ENCODE results near the gene LMAN2. TPM values are rescaled to one million over a fixed set of nuclear protein-coding genes. Genes with fewer than 3 reads are reported as not detected.

Gene LMAN2
- total RNA-seq, 1 experiment from 2014 or later, result 128 TPM

DNA sequence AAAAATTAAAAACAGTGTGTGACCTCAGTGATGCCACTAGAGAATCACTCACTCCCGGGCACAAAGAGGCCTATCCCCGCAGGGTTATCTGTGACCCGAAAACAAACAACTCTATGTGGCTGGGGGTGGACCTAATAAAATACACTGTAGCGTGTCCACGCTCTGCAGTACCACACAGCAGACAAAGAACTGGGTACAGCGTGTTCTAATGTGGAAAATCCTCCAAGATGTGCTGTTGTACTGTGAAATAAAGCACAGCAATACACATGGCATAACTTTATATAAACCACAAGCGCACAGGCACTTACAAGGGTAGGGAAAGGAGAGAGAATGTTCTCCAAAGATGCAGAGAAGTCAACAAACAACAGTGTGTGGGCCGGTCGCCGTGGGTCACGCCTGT, 24.6 kb upstream of the LMAN2 start:
- intact Hi-C loops (cut with micrococcal nuclease), result no loop called here
- no peaks in the 10 kb centered on the region for H3K9me2 ChIP-seq (ENCODE audit: insufficient read depth)
- H3K27ac ChIP-seq (ENCODE audit: low read depth, low read length), result no peak overlapping the region
- H4K20me1 ChIP-seq (ENCODE audit: insufficient read depth), result no peaks in the 10 kb centered on the region
- H3K27me3 ChIP-seq (ENCODE audit: insufficient read depth, low read length), result no peaks in the 10 kb centered on the region
- ChIA-PET CTCF (interaction anchor here (1.4 kb wide), 1 partner anchor 14 kb away, joined by 3 read pairs; no protein-coding TSS in a partner anchor), POLR2A (no interaction called here), RAD21 (ENCODE audit: low non-redundant PET in 1 of 2, low total read pairs in 2 of 2, uncharacterized antibody in 2 of 2, unreplicated experiment in 2 of 2) (no interaction called here)
- H3K4me3 ChIP-seq (replicated peaks in 1 of 2; ENCODE audit: low read depth in 1 of 2, low read length in 2 of 2), result no peak overlapping the region
- no peak overlapping the region for H3K9ac ChIP-seq (ENCODE audit: low read length)
- peaks cover 0 to 21% of the 10 kb centered on the region in 2 experiments; a peak in 1 of 4 replicates for H3K4me1 ChIP-seq (ENCODE audit: control insufficient read depth in 1 of 2, insufficient read depth in 2 of 2, low read length in 2 of 2)
- ATAC-seq (no peak), DNase-seq (ENCODE audit: low read depth, low spot score) (no peak)
- H2AFZ ChIP-seq (ENCODE audit: low read depth, low read length, poor library complexity, severe bottlenecking), result no peak overlapping the region
- H3K36me3 ChIP-seq (ENCODE audit: control insufficient read depth in 1 of 2, insufficient read depth in 2 of 2, low read length in 2 of 2), result no peaks in the 10 kb centered on the region
- TF ChIP-seq RAD21 (IDR thresholded peaks at IDR 0.05; ENCODE audit: low read depth), result no peak
- no peak for TF ChIP-seq TCF7L2 (IDR thresholded peaks at IDR 0.05; ENCODE audit: borderline replicate concordance, extremely low read depth, insufficient read depth, insufficient read length)
- no peak for TF ChIP-seq FOSL1 (IDR thresholded peaks at IDR 0.05; ENCODE audit: low read depth)
- TF ChIP-seq, protein P1, sequence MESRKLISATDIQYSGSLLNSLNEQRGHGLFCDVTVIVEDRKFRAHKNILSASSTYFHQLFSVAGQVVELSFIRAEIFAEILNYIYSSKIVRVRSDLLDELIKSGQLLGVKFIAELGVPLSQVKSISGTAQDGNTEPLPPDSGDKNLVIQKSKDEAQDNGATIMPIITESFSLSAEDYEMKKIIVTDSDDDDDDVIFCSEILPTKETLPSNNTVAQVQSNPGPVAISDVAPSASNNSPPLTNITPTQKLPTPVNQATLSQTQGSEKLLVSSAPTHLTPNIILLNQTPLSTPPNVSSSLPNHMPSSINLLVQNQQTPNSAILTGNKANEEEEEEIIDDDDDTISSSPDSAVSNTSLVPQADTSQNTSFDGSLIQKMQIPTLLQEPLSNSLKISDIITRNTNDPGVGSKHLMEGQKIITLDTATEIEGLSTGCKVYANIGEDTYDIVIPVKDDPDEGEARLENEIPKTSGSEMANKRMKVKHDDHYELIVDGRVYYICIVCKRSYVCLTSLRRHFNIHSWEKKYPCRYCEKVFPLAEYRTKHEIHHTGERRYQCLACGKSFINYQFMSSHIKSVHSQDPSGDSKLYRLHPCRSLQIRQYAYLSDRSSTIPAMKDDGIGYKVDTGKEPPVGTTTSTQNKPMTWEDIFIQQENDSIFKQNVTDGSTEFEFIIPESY (IDR thresholded peaks at IDR 0.05; ENCODE audit: extremely low read depth, insufficient replicate concordance, low read length), result no peak
- TF ChIP-seq ELF1 (IDR thresholded peaks at IDR 0.05; ENCODE audit: borderline replicate concordance, low read depth), result no peak
- TF ChIP-seq YY1 (IDR thresholded peaks at IDR 0.05; ENCODE audit: extremely low read depth, insufficient replicate concordance, low read depth, low read length), result no peak
- no peak for TF ChIP-seq ZFX (IDR thresholded peaks at IDR 0.05)
- no peak for TF ChIP-seq JUND (IDR thresholded peaks at IDR 0.05)
- no peak for TF ChIP-seq EZH2phosphoT487 (IDR thresholded peaks at IDR 0.05; ENCODE audit: borderline replicate concordance)
- no peak for TF ChIP-seq POLR2A (IDR thresholded peaks at IDR 0.05; ENCODE audit: borderline replicate concordance, extremely low read depth, insufficient read depth, insufficient read length)
- TF ChIP-seq EZH2 (IDR thresholded peaks at IDR 0.05), result no peak
- TF ChIP-seq, protein P2, sequence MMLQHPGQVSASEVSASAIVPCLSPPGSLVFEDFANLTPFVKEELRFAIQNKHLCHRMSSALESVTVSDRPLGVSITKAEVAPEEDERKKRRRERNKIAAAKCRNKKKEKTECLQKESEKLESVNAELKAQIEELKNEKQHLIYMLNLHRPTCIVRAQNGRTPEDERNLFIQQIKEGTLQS (IDR thresholded peaks at IDR 0.05), result no peak
- TF ChIP-seq SIN3A (IDR thresholded peaks at IDR 0.05; ENCODE audit: low read depth), result no peak
- no peak for TF ChIP-seq SRF (IDR thresholded peaks at IDR 0.05; ENCODE audit: low read depth)
- TF ChIP-seq, protein P3, sequence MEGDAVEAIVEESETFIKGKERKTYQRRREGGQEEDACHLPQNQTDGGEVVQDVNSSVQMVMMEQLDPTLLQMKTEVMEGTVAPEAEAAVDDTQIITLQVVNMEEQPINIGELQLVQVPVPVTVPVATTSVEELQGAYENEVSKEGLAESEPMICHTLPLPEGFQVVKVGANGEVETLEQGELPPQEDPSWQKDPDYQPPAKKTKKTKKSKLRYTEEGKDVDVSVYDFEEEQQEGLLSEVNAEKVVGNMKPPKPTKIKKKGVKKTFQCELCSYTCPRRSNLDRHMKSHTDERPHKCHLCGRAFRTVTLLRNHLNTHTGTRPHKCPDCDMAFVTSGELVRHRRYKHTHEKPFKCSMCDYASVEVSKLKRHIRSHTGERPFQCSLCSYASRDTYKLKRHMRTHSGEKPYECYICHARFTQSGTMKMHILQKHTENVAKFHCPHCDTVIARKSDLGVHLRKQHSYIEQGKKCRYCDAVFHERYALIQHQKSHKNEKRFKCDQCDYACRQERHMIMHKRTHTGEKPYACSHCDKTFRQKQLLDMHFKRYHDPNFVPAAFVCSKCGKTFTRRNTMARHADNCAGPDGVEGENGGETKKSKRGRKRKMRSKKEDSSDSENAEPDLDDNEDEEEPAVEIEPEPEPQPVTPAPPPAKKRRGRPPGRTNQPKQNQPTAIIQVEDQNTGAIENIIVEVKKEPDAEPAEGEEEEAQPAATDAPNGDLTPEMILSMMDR (IDR thresholded peaks at IDR 0.05 in 2 of 3, conservative IDR thresholded peaks at IDR 0.05 in 1 of 3; ENCODE audit: borderline replicate concordance in 1 of 3, insufficient read depth in 1 of 3, low read depth in 2 of 3, low read length in 2 of 3), result no peak
- TF ChIP-seq POLR2AphosphoS5 (IDR thresholded peaks at IDR 0.05; ENCODE audit: low read depth, low read length), result no peak
- TF ChIP-seq, protein P4, sequence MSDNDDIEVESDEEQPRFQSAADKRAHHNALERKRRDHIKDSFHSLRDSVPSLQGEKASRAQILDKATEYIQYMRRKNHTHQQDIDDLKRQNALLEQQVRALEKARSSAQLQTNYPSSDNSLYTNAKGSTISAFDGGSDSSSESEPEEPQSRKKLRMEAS (IDR thresholded peaks at IDR 0.05), result no peak
- TF ChIP-seq, protein P5, sequence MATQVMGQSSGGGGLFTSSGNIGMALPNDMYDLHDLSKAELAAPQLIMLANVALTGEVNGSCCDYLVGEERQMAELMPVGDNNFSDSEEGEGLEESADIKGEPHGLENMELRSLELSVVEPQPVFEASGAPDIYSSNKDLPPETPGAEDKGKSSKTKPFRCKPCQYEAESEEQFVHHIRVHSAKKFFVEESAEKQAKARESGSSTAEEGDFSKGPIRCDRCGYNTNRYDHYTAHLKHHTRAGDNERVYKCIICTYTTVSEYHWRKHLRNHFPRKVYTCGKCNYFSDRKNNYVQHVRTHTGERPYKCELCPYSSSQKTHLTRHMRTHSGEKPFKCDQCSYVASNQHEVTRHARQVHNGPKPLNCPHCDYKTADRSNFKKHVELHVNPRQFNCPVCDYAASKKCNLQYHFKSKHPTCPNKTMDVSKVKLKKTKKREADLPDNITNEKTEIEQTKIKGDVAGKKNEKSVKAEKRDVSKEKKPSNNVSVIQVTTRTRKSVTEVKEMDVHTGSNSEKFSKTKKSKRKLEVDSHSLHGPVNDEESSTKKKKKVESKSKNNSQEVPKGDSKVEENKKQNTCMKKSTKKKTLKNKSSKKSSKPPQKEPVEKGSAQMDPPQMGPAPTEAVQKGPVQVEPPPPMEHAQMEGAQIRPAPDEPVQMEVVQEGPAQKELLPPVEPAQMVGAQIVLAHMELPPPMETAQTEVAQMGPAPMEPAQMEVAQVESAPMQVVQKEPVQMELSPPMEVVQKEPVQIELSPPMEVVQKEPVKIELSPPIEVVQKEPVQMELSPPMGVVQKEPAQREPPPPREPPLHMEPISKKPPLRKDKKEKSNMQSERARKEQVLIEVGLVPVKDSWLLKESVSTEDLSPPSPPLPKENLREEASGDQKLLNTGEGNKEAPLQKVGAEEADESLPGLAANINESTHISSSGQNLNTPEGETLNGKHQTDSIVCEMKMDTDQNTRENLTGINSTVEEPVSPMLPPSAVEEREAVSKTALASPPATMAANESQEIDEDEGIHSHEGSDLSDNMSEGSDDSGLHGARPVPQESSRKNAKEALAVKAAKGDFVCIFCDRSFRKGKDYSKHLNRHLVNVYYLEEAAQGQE (IDR thresholded peaks at IDR 0.05; ENCODE audit: low read depth), result no peak
- no peak for TF ChIP-seq CBX3 (IDR thresholded peaks at IDR 0.05; ENCODE audit: low read depth)
- no TSS peak for BruUV-seq (replicated peaks)
- H3K79me2 ChIP-seq (ENCODE audit: insufficient read depth, low read length), result no peaks in the 10 kb centered on the region
- H3K9me3 ChIP-seq (ENCODE audit: control insufficient read depth in 1 of 2, insufficient read depth in 1 of 2, low read depth in 1 of 2, low read length in 2 of 2), result no peaks in the 10 kb centered on the region
- H3K4me2 ChIP-seq (ENCODE audit: low read length), result no peak overlapping the region
